Hepatocyte (in vitro differentiated cells): ENCODE data around the gene CACNA1F.

Source experiments
- CTCF ChIP-seq: fragments of 200-600 bp; sonication (generic); IDR thresholded peaks from 2 replicates; pipeline ENCODE4 v1.5.1; 2016; ENCODE audit warnings: antibody characterized with exemption, mild to moderate bottlenecking; ENCODE audit not compliant: poor library complexity
- EZH2 ChIP-seq: fragments of 200-600 bp; sonication (generic); IDR thresholded peaks from 2 replicates; pipeline ENCODE4 v1.6.1; 2016; ENCODE audit warnings: antibody characterized with exemption, mild to moderate bottlenecking, borderline replicate concordance
- EZH2phosphoT487 ChIP-seq: fragments of 200-600 bp; sonication (generic); IDR thresholded peaks from one replicate; pipeline ENCODE4 v1.6.1; 2018; ENCODE audit warnings: antibody characterized with exemption, mild to moderate bottlenecking, low read depth, moderate library complexity; ENCODE audit not compliant: unreplicated experiment, severe bottlenecking

- no peak for TF ChIP-seq CTCF
- no peak for TF ChIP-seq EZH2
- TF ChIP-seq EZH2phosphoT487, result no peak
These were observed 6.2 kb downstream of the CACNA1F start for GRCh38 chrX:49226946-49227345.
